Keratinocyte (primary cell): ENCODE data around the gene P2RX3. TPM values are rescaled to one million over a fixed set of nuclear protein-coding genes. Genes with fewer than 3 reads are reported as not detected.

Experiments
- DNase-seq: peaks from one replicate; pipeline ENCODE4 v3.0.0-alpha.2; 2011; ENCODE audit warnings: low read depth, missing footprints, low spot score
- FAIRE-seq: peaks from 2 replicates; lab custom pipeline; 2011; peaks lifted over from hg19 to GRCh38; lab: Jason Lieb, UNC
- H2AFZ ChIP-seq: 2 replicates; pipeline ENCODE4 v1.6.0; 2012; ENCODE audit warnings: low read length, control low read depth, inconsistent platforms; ENCODE audit not compliant: control insufficient read depth
- H3K27ac ChIP-seq: 2 replicates; pipeline ENCODE4 v1.5.1; 2011; ENCODE audit warnings: low read length; ENCODE audit not compliant: control insufficient read depth, insufficient read depth
- H3K27me3 ChIP-seq: 3 replicates; pipeline ENCODE4 v1.6.0; 2011; ENCODE audit warnings: low read length; ENCODE audit not compliant: control insufficient read depth, insufficient read depth; ENCODE audit errors: extremely low read depth
- H3K36me3 ChIP-seq, 2 experiments: 2 replicates in 1 of 2; 3 replicates in 1 of 2; pipeline ENCODE4 v1.5.1; 2011; ENCODE audit warnings: low read length in 2 of 2, mild to moderate bottlenecking in 1 of 2; ENCODE audit not compliant: control insufficient read depth in 2 of 2, insufficient read depth in 2 of 2; ENCODE audit errors: extremely low read depth in 1 of 2
- H3K4me1 ChIP-seq: 3 replicates; pipeline ENCODE4 v1.5.1; 2011; ENCODE audit warnings: low read length; ENCODE audit not compliant: control insufficient read depth, insufficient read depth; ENCODE audit errors: extremely low read depth
- H3K4me2 ChIP-seq: 3 replicates; pipeline ENCODE4 v1.6.0; 2011; ENCODE audit warnings: low read depth, low read length; ENCODE audit not compliant: control insufficient read depth, insufficient read depth; ENCODE audit errors: extremely low read depth
- H3K4me3 ChIP-seq, 3 experiments: fragments of 200-600 bp in 1 of 3; sonication (generic) in 1 of 3; 2 replicates in 2 of 3; 3 replicates in 1 of 3; pipeline ENCODE4 v1.5.1; 2011 to 2016; ENCODE audit warnings: low read length in 3 of 3, mild to moderate bottlenecking in 3 of 3, control low read depth in 2 of 3, inconsistent platforms in 1 of 3, low read depth in 1 of 3, mixed read lengths in 1 of 3, mixed run types in 1 of 3, moderate library complexity in 1 of 3; ENCODE audit not compliant: control insufficient read depth in 2 of 3, insufficient read depth in 2 of 3; ENCODE audit errors: extremely low read depth in 1 of 3
- H3K79me2 ChIP-seq: 2 replicates; pipeline ENCODE4 v1.6.0; 2012; ENCODE audit warnings: low read length; ENCODE audit not compliant: control insufficient read depth, insufficient read depth
- H3K9ac ChIP-seq: 3 replicates; pipeline ENCODE4 v1.6.0; 2011; ENCODE audit warnings: low read length; ENCODE audit not compliant: control insufficient read depth, insufficient read depth; ENCODE audit errors: extremely low read depth
- H3K9me1 ChIP-seq: 3 replicates; pipeline ENCODE4 v1.6.0; 2011; ENCODE audit warnings: low read length; ENCODE audit not compliant: control insufficient read depth, insufficient read depth; ENCODE audit errors: extremely low read depth
- H3K9me3 ChIP-seq: 2 replicates; pipeline ENCODE4 v1.5.1; 2012; ENCODE audit warnings: low read depth, low read length; ENCODE audit not compliant: control insufficient read depth
- H4K20me1 ChIP-seq: 3 replicates; pipeline ENCODE4 v1.6.0; 2011; ENCODE audit warnings: low read length; ENCODE audit not compliant: control insufficient read depth, insufficient read depth; ENCODE audit errors: extremely low read depth
- CTCF ChIP-seq, 3 experiments: IDR thresholded peaks in 1 of 3; conservative IDR thresholded peaks in 1 of 3; optimal IDR thresholded peaks in 1 of 3; 2 replicates in 2 of 3; 3 replicates in 1 of 3; pipeline versions ENCODE3 to v1.5.1; 2011; ENCODE audit warnings: low read length in 3 of 3, mild to moderate bottlenecking in 3 of 3, moderate library complexity in 2 of 3, control low read depth in 1 of 3, inconsistent platforms in 1 of 3; ENCODE audit not compliant: insufficient read depth in 2 of 3; ENCODE audit errors: extremely low read depth in 1 of 3
- EZH2 ChIP-seq: IDR thresholded peaks from one replicate; pipeline ENCODE4 v1.6.1; 2012; ENCODE audit warnings: inconsistent platforms, mild to moderate bottlenecking, low read length, moderate library complexity
- dilution Hi-C: fragments of 300-500 bp; cut with MboI; formaldehyde crosslinking; loops from one replicate; pipeline ENCODE4 v1.7.0; 2020; ENCODE audit warnings: low sequenced_read_pairs; ENCODE audit not compliant: extremely low pct_ligation_motif_present
- polyA plus RNA-seq, 5 experiments: library from polyadenylated mRNA; depleted of rRNA in 3 of 5; stranded (reverse) in 3 of 5; stranded (forward) in 1 of 5; unstranded in 1 of 5; fragments of >200 nt; gene quantifications; 1 replicate in 1 of 5; 2 replicates in 3 of 5; 3 replicates in 1 of 5; pipeline versions ENCODE4 v1.2.1 to v1.2.3, GENCODE V29; 2011 to 2012; ENCODE audit warnings: missing spikeins in 2 of 5, low read depth in 1 of 5, low replicate concordance in 1 of 5

Gene P2RX3
- polyA plus RNA-seq, 1 donor (not counting 4 experiments of a cell fraction or from before 2014, with no cell fraction given) = not detected

DNA sequence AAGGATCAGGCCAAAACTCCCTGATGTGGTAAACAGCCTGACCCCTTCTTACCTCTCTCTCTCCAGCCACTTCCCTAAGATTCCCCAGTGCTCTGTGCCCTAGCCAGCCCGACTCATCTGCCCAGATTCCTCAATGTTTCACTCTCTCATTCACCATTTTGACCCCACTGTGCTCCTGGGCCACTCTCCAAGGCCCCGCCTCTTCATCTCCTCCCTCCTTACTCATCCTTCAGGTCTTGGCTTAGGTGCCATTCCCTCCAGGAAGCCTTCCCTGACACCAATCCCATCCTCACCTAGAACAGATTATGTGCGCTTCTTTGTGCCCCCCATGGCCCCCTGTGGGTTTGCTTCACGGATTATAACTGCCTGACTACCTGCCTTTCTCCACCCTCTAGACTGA is 75.5 kb downstream of the P2RX3 start:
- H3K36me3 ChIP-seq = peaks cover 28 to 59% of the 10 kb centered on the region in 2 experiments
- H3K4me3 ChIP-seq = no peak overlapping the region
- no peak for FAIRE-seq
- peaks cover 8% of the 10 kb centered on the region for H4K20me1 ChIP-seq
- dilution Hi-C loops = no loop called here
- no peaks in the 10 kb centered on the region for H3K9me3 ChIP-seq
- H3K4me2 ChIP-seq = no peak overlapping the region
- H3K27me3 ChIP-seq = no peaks in the 10 kb centered on the region
- no peaks in the 10 kb centered on the region for H3K4me1 ChIP-seq
- no peaks in the 10 kb centered on the region for H3K9me1 ChIP-seq
- TF ChIP-seq CTCF (optimal IDR thresholded peaks at IDR 0.05 in 1 of 3, IDR thresholded peaks at IDR 0.05 in 1 of 3, conservative IDR thresholded peaks at IDR 0.05 in 1 of 3; ENCODE audit: extremely low read depth in 1 of 3, insufficient read depth in 2 of 3, low read length in 3 of 3) (no peak), EZH2 (no peak)
- DNase-seq = no peak
- H3K27ac ChIP-seq = no peak overlapping the region
- no peak overlapping the region for H2AFZ ChIP-seq
- peaks cover 5% of the 10 kb centered on the region for H3K79me2 ChIP-seq
- no peak overlapping the region for H3K9ac ChIP-seq

- H4K20me1 ChIP-seq = peaks cover 8% of the 10 kb centered on the region
- H3K27me3 ChIP-seq = no peaks in the 10 kb centered on the region
- DNase-seq (no peak), FAIRE-seq (no peak)
- TF ChIP-seq EZH2 = no peak
- no peak for TF ChIP-seq CTCF (optimal IDR thresholded peaks at IDR 0.05 in 1 of 3, IDR thresholded peaks at IDR 0.05 in 1 of 3, conservative IDR thresholded peaks at IDR 0.05 in 1 of 3; ENCODE audit: extremely low read depth in 1 of 3, insufficient read depth in 2 of 3, low read length in 3 of 3)
- H2AFZ ChIP-seq = no peak overlapping the region
- H3K4me3 ChIP-seq = no peak overlapping the region
- dilution Hi-C loops = no loop called here
- peaks cover 24 to 57% of the 10 kb centered on the region in 2 experiments for H3K36me3 ChIP-seq
- no peaks in the 10 kb centered on the region for H3K9me3 ChIP-seq
- peaks cover 7% of the 10 kb centered on the region for H3K79me2 ChIP-seq
- H3K9me1 ChIP-seq = no peaks in the 10 kb centered on the region
- H3K4me1 ChIP-seq = no peaks in the 10 kb centered on the region
- no peak overlapping the region for H3K9ac ChIP-seq
- no peak overlapping the region for H3K4me2 ChIP-seq
- no peak overlapping the region for H3K27ac ChIP-seq
These were observed 76.6 kb downstream of the P2RX3 start for GRCh38 chr11:57414612-57415212.
